CD14-positive monocyte (primary cell): ENCODE measurements around the gene RASD1. TPM values are rescaled to one million over a fixed set of nuclear protein-coding genes. Genes with fewer than 3 reads are reported as not detected.

Source experiments
- DNase-seq, 3 donors: peaks; one replicate each; pipeline ENCODE4 v3.0.0-alpha.2; 2011 to 2022
- H2AFZ ChIP-seq: 2 replicates; pipeline ENCODE4 v1.6.0; 2012; ENCODE audit warnings: mild to moderate bottlenecking, low read depth, low read length, inconsistent platforms; ENCODE audit not compliant: insufficient read depth, poor library complexity, severe bottlenecking
- H3K27ac ChIP-seq, 2 donors: 1 replicate in 1 of 2; 2 replicates in 1 of 2; pipeline ENCODE4 v1.5.1; 2012 to 2013; ENCODE audit warnings: low read length in 2 of 2, control low read depth in 1 of 2, inconsistent platforms in 1 of 2, low read depth in 1 of 2, mild to moderate bottlenecking in 1 of 2
- H3K27me3 ChIP-seq, 2 donors: one replicate each; pipeline versions ENCODE4 v1.6.0 to v1.6.1; 2011 to 2013; ENCODE audit warnings: low read length in 2 of 2; ENCODE audit not compliant: control insufficient read depth in 2 of 2, insufficient read depth in 2 of 2
- H3K36me3 ChIP-seq, 2 donors: replicated peaks in 1 of 2; 1 replicate in 1 of 2; 2 replicates in 1 of 2; pipeline versions ENCODE4 v1.5.1 to v1.6.1; 2012 to 2013; ENCODE audit warnings: low read length in 2 of 2, control low read depth in 1 of 2, inconsistent platforms in 1 of 2, mild to moderate bottlenecking in 1 of 2; ENCODE audit not compliant: insufficient read depth in 2 of 2, control insufficient read depth in 1 of 2
- H3K4me1 ChIP-seq, 2 donors: 1 replicate in 1 of 2; 2 replicates in 1 of 2; pipeline versions ENCODE4 v1.5.1 to v1.6.1; 2012 to 2013; ENCODE audit warnings: low read length in 2 of 2, control low read depth in 1 of 2, inconsistent platforms in 1 of 2, mild to moderate bottlenecking in 1 of 2, moderate library complexity in 1 of 2; ENCODE audit not compliant: insufficient read depth in 2 of 2, control insufficient read depth in 1 of 2
- H3K4me2 ChIP-seq: replicated peaks from 2 replicates; pipeline ENCODE3; 2012; ENCODE audit warnings: low read length, moderate library complexity, mild to moderate bottlenecking; ENCODE audit not compliant: poor library complexity, severe bottlenecking; ENCODE audit errors: extremely low read depth
- H3K4me3 ChIP-seq, 3 experiments: fragments of 200-600 bp in 1 of 3; sonication (generic) in 1 of 3; replicated peaks in 1 of 3; 1 replicate in 2 of 3; 2 replicates in 1 of 3; pipeline ENCODE4 v1.5.1; 2011 to 2013; ENCODE audit warnings: low read length in 3 of 3, mild to moderate bottlenecking in 3 of 3, control low read depth in 2 of 3, low read depth in 2 of 3, inconsistent platforms in 1 of 3, moderate library complexity in 1 of 3
- H3K79me2 ChIP-seq: 2 replicates; pipeline ENCODE4 v1.6.0; 2012; ENCODE audit warnings: mild to moderate bottlenecking, control low read depth, inconsistent platforms, low read length, moderate library complexity; ENCODE audit not compliant: insufficient read depth
- H3K9ac ChIP-seq: 2 replicates; pipeline ENCODE4 v1.6.0; 2017; ENCODE audit warnings: low read length, mild to moderate bottlenecking; ENCODE audit not compliant: insufficient read depth, poor library complexity, severe bottlenecking
- H3K9me3 ChIP-seq, 2 donors: replicated peaks in 1 of 2; 1 replicate in 1 of 2; 2 replicates in 1 of 2; pipeline versions ENCODE4 v1.5.1 to v1.6.1; 2012 to 2013; ENCODE audit warnings: low read length in 2 of 2, control low read depth in 1 of 2; ENCODE audit not compliant: control insufficient read depth in 1 of 2, insufficient read depth in 1 of 2
- H4K20me1 ChIP-seq: 2 replicates; pipeline ENCODE4 v1.6.0; 2012; ENCODE audit warnings: mild to moderate bottlenecking, low read length, control low read depth, moderate library complexity; ENCODE audit not compliant: insufficient read depth
- H3K27ac Mint-ChIP-seq, 7 donors: one replicate each; pipeline ENCODE4 v1.8.0; 2020; ENCODE audit warnings: mild to moderate bottlenecking in 7 of 7, mixed read lengths in 7 of 7, moderate library complexity in 6 of 7, inconsistent platforms in 2 of 7
- H3K27me3 Mint-ChIP-seq, 3 donors: one replicate each; pipeline ENCODE4 v1.8.0; 2021 to 2022; ENCODE audit warnings: low read depth in 3 of 3, mild to moderate bottlenecking in 3 of 3, mixed read lengths in 3 of 3, moderate library complexity in 3 of 3, inconsistent platforms in 1 of 3
- H3K36me3 Mint-ChIP-seq, 2 donors: one replicate each; pipeline ENCODE4 v1.8.0; 2020; ENCODE audit warnings: mixed read lengths in 2 of 2, inconsistent platforms in 1 of 2, mild to moderate bottlenecking in 1 of 2
- H3K4me1 Mint-ChIP-seq: one replicate; pipeline ENCODE4 v1.8.0; 2020; ENCODE audit warnings: mild to moderate bottlenecking, mixed read lengths
- H3K4me3 Mint-ChIP-seq, 2 donors: one replicate each; pipeline ENCODE4 v1.8.0; 2020; ENCODE audit warnings: mild to moderate bottlenecking in 2 of 2, mixed read lengths in 2 of 2, moderate library complexity in 1 of 2
- H3K9me3 Mint-ChIP-seq, 7 donors: one replicate each; pipeline ENCODE4 v1.8.0; 2020 to 2022; ENCODE audit warnings: mixed read lengths in 7 of 7, mild to moderate bottlenecking in 6 of 7, moderate library complexity in 6 of 7, inconsistent platforms in 2 of 7
- WGBS: methylation state at CpG from one replicate; pipeline ENCODE4 v1.1.5; 2013; ENCODE audit warnings: missing lambda C conversion rate; ENCODE audit not compliant: insufficient coverage; 5-methylcytosine and 5-hydroxymethylcytosine counted together
- intact Hi-C, 2 donors: fragments of 100-400 bp; cut with micrococcal nuclease; formaldehyde crosslinking; loops; one replicate each; pipeline versions ENCODE4 v1.15.0 to v1.15.1; 2023
- polyA plus RNA-seq, 3 donors: library from polyadenylated mRNA; depleted of rRNA in 1 of 3; unstranded in 2 of 3; stranded (reverse) in 1 of 3; fragments of 300-500 nt in 2 of 3; fragments of >200 nt in 1 of 3; fragmentation: Illumina TruSeq in 2 of 3; gene quantifications; 1 replicate in 2 of 3; 2 replicates in 1 of 3; pipeline ENCODE4 v1.2.3, GENCODE V29; 2012 to 2021
- TF ChIP-seq, protein P1 (sequence below): fragments of 200-600 bp; IDR thresholded peaks from one replicate; pipeline ENCODE4 v1.8.0; 2022; ENCODE audit warnings: antibody characterized with exemption, mild to moderate bottlenecking

The RASD1 gene
- polyA plus RNA-seq, 3 donors, result 0.88 to 12.4 (median 1.3) TPM

DNA sequence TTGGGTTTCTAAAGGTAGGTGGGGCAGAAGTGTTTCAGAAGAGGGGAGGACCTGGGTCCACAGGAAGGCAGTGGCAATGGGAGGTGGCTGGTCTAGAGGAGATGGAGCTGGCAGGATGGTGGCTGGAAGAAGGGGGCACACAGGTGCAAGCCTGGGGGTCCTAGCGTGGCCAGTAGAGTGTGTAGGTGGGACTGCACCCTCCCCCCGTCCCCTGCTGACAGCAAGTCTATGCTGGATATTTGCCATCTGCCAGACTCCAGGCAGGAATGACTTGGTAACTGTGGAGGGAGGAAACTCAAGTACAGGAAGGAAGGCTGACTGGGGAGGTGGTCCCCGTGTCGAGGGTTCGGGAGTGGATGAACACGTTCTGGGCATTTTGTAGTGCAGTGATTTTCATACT lies 10.8 kb downstream of the RASD1 start:
- intact Hi-C loops, result no loop called here
- TF ChIP-seq, protein P1, sequence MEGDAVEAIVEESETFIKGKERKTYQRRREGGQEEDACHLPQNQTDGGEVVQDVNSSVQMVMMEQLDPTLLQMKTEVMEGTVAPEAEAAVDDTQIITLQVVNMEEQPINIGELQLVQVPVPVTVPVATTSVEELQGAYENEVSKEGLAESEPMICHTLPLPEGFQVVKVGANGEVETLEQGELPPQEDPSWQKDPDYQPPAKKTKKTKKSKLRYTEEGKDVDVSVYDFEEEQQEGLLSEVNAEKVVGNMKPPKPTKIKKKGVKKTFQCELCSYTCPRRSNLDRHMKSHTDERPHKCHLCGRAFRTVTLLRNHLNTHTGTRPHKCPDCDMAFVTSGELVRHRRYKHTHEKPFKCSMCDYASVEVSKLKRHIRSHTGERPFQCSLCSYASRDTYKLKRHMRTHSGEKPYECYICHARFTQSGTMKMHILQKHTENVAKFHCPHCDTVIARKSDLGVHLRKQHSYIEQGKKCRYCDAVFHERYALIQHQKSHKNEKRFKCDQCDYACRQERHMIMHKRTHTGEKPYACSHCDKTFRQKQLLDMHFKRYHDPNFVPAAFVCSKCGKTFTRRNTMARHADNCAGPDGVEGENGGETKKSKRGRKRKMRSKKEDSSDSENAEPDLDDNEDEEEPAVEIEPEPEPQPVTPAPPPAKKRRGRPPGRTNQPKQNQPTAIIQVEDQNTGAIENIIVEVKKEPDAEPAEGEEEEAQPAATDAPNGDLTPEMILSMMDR, result no peak
- H3K27ac ChIP-seq, result no peak overlapping the region
- H3K4me1 ChIP-seq, result no peaks in the 10 kb centered on the region
- no peaks in the 10 kb centered on the region for H3K9me3 ChIP-seq
- 95% methylated on average over 4 of the region's 6 CpGs for WGBS
- no peak overlapping the region for H3K4me3 ChIP-seq
- no peak overlapping the region for H3K4me2 ChIP-seq
- Mint-ChIP-seq H3K4me3 (no peak overlapping the region), H3K27me3 (peaks cover 0 to 1% (median 0%) of the 10 kb centered on the region in 3 donors), H3K27ac (peak overlapping the region in 1 of 7 donors; percentile 24), H3K36me3 (peaks cover 53 to 66% of the 10 kb centered on the region in 2 donors), H3K9me3 (peaks cover 0 to 2% (median 0%) of the 10 kb centered on the region in 7 donors), H3K4me1 (peaks cover 14% of the 10 kb centered on the region)
- peaks cover 49% of the 10 kb centered on the region for H3K79me2 ChIP-seq
- no peak overlapping the region for H2AFZ ChIP-seq
- no peaks in the 10 kb centered on the region for H3K27me3 ChIP-seq
- peaks cover 46% of the 10 kb centered on the region for H4K20me1 ChIP-seq
- H3K9ac ChIP-seq, result no peak overlapping the region
- H3K36me3 ChIP-seq, result peaks cover 24 to 72% of the 10 kb centered on the region in 2 donors
- DNase-seq, result no peak

DNA sequence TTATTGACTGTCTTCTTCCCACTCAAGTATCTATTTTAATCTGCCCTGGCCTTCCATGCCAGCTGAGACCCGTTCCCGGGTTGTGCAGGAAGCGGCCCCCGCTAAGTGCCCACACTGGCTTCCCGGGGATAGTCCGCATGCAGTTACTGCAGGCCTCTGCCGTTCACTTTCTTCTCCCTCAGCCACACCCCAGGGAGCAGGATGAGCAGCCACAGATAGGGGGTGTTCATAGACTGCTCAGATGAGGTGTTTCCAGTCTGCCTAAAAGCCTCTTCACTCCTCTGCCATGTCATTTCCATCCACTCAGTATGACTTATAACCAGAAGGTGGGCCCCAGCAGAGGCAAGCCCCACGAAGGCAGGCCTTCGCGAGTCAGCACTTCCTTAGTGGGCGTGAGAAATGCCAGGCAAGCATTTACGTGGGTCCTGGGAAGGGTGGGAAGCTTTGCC lies 11.7 kb downstream of the RASD1 start:
- Mint-ChIP-seq H3K27me3 (peaks cover 0 to 1% (median 0%) of the 10 kb centered on the region in 3 donors), H3K36me3 (peaks cover 53 to 67% of the 10 kb centered on the region in 2 donors), H3K27ac (peak overlapping the region in 1 of 7 donors; percentile 27), H3K4me1 (peaks cover 19% of the 10 kb centered on the region), H3K4me3 (no peak overlapping the region), H3K9me3 (peaks cover 0 to 2% (median 0%) of the 10 kb centered on the region in 7 donors)
- no peak for DNase-seq
- Histone ChIP-seq H3K36me3 (peaks cover 24 to 74% of the 10 kb centered on the region in 2 donors), H3K4me3 (no peak overlapping the region), H4K20me1 (peaks cover 49% of the 10 kb centered on the region), H3K27ac (no peak overlapping the region), H2AFZ (no peak overlapping the region), H3K27me3 (no peaks in the 10 kb centered on the region), H3K9me3 (no peaks in the 10 kb centered on the region), H3K79me2 (peaks cover 58% of the 10 kb centered on the region), H3K4me2 (no peak overlapping the region), H3K4me1 (no peaks in the 10 kb centered on the region), H3K9ac (no peak overlapping the region)
- 27% methylated on average over 9 of the region's 12 CpGs for WGBS
- TF ChIP-seq, protein P1, result no peak
- intact Hi-C loops, result no loop called here
